HL-60 (cell line): ENCODE data around the gene CLIC1.

Experiments
- CTCF ChIP-seq: IDR thresholded peaks from one replicate; pipeline ENCODE4 v1.5.1; 2011; ENCODE audit warnings: low read length, control low read depth, inconsistent platforms; ENCODE audit not compliant: insufficient read depth
- GABPA ChIP-seq: IDR thresholded peaks from 2 replicates; pipeline ENCODE4 v1.6.1; 2012; ENCODE audit warnings: low read depth

DNA sequence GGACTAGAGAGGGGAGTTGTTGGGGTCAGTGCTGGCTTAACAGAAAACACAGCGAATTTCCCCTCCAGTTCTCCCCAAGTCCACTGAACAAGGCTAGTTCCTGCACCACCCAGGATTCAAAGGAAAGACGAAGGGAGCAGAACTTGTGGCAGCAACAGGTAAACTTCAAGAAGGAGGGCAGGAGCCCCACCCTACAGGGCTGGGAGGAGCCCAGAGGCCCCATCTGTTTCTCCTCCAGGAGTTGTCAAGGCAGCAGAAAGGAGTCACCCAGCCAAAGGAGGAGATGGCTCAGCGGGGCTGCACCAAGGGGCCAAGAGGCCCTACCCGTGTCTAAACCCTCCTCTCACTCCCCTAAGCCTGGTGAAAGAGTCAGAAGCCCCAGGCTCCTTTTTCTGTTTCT is 27.9 kb upstream of the CLIC1 start:
- no peak for TF ChIP-seq CTCF
- TF ChIP-seq GABPA, result no peak
